Endothelial cell of umbilical vein (primary cell): ENCODE data around the gene RPH3AL. TPM values are rescaled to one million over a fixed set of nuclear protein-coding genes. Genes with fewer than 3 reads are reported as not detected.
"Not testable (repeated sequence)": the region's sequence is repeated elsewhere in the genome, so short reads cannot be mapped to it uniquely, and the experiment has no call there.

ENCODE experiments used
- BruUV-seq: library from RNA; stranded (reverse); fragments of 400-500 nt; replicated peaks from 2 replicates; lab custom pipeline; 2021; lab: Mats Ljungman, UMichigan
- CTCF ChIA-PET: fragments of 300-600, 350-600 bp; sonication (Branson Sonifier 250); formaldehyde crosslinking; loops from one replicate; lab custom pipeline; 2021; ENCODE audit warnings: antibody characterized with exemption, inconsistent platforms; lab: Charles Lee
- POLR2A ChIA-PET: fragments of 300-600, 350-600 bp; sonication (Branson Sonifier 250); formaldehyde crosslinking; loops from one replicate; lab custom pipeline; 2021; ENCODE audit warnings: antibody characterized with exemption, inconsistent platforms; lab: Charles Lee
- DNase-seq: peaks from one replicate; pipeline ENCODE4 v3.0.0-alpha.2; 2011; ENCODE audit warnings: low read depth, low spot score
- FAIRE-seq: peaks from 2 replicates; lab custom pipeline; 2011; peaks lifted over from hg19 to GRCh38; lab: Jason Lieb, UNC
- H2AFZ ChIP-seq: 2 replicates; pipeline ENCODE4 v1.6.0; 2012; ENCODE audit warnings: low read depth, low read length, control low read depth, inconsistent platforms
- H3K27ac ChIP-seq: 2 replicates; pipeline ENCODE4 v1.5.1; 2011; ENCODE audit warnings: low read depth, mild to moderate bottlenecking, control low read depth, low read length, moderate library complexity; ENCODE audit not compliant: insufficient read depth
- H3K27me3 ChIP-seq, 2 experiments: 2 replicates each; pipeline versions ENCODE4 v1.6.0 to v1.6.1; 2011; ENCODE audit warnings: low read length in 2 of 2, mixed read lengths in 1 of 2; ENCODE audit not compliant: control insufficient read depth in 2 of 2, insufficient read depth in 2 of 2
- H3K36me3 ChIP-seq, 2 experiments: 2 replicates in 1 of 2; 3 replicates in 1 of 2; pipeline ENCODE4 v1.5.1; 2011; ENCODE audit warnings: low read length in 2 of 2, mild to moderate bottlenecking in 1 of 2, moderate library complexity in 1 of 2; ENCODE audit not compliant: control insufficient read depth in 2 of 2, insufficient read depth in 2 of 2; ENCODE audit errors: extremely low read depth in 1 of 2
- H3K4me1 ChIP-seq: 3 replicates; pipeline ENCODE4 v1.5.1; 2011; ENCODE audit warnings: mild to moderate bottlenecking, low read length; ENCODE audit not compliant: control insufficient read depth, insufficient read depth; ENCODE audit errors: extremely low read depth
- H3K4me2 ChIP-seq: 2 replicates; pipeline ENCODE4 v1.6.1; 2011; ENCODE audit warnings: low read length, control low read depth, mixed read lengths; ENCODE audit not compliant: insufficient read depth
- H3K4me3 ChIP-seq, 3 experiments: fragments of 200-600 bp in 1 of 3; sonication (generic), shearing (Covaris generic) in 1 of 3; replicated peaks in 1 of 3; 2 replicates each; pipeline ENCODE4 v1.5.1; 2011 to 2016; ENCODE audit warnings: control low read depth in 3 of 3, low read length in 3 of 3, mild to moderate bottlenecking in 2 of 3, inconsistent platforms in 1 of 3, low read depth in 1 of 3, moderate library complexity in 1 of 3; ENCODE audit not compliant: insufficient read depth in 1 of 3
- H3K79me2 ChIP-seq: 2 replicates; pipeline ENCODE4 v1.6.0; 2012; ENCODE audit warnings: low read length, inconsistent platforms; ENCODE audit not compliant: control insufficient read depth, insufficient read depth
- H3K9ac ChIP-seq: replicated peaks from 2 replicates; pipeline ENCODE3; 2011; ENCODE audit warnings: low read length, control low read depth; ENCODE audit not compliant: insufficient read depth; ENCODE audit errors: extremely low read depth
- H3K9me1 ChIP-seq: replicated peaks from 3 replicates; pipeline ENCODE4 v1.6.0; 2011; ENCODE audit warnings: mild to moderate bottlenecking, low read length; ENCODE audit not compliant: control insufficient read depth, insufficient read depth; ENCODE audit errors: extremely low read depth
- H3K9me3 ChIP-seq: replicated peaks from 2 replicates; pipeline ENCODE4 v1.5.1; 2012; ENCODE audit warnings: low read length, inconsistent platforms; ENCODE audit not compliant: control insufficient read depth, insufficient read depth
- H4K20me1 ChIP-seq: replicated peaks from 2 replicates; pipeline ENCODE3; 2011; ENCODE audit warnings: mild to moderate bottlenecking, low read length; ENCODE audit not compliant: control insufficient read depth, insufficient read depth; ENCODE audit errors: extremely low read depth
- CTCF ChIP-seq, 2 donors: IDR thresholded peaks; 1 replicate in 1 of 2; 2 replicates in 1 of 2; pipeline ENCODE4 v1.5.1; 2011; ENCODE audit warnings: low read length in 2 of 2, mild to moderate bottlenecking in 2 of 2, moderate library complexity in 2 of 2, control low read depth in 1 of 2, inconsistent platforms in 1 of 2, low read depth in 1 of 2; ENCODE audit not compliant: insufficient read depth in 1 of 2; ENCODE audit errors: extremely low read depth in 1 of 2
- EZH2 ChIP-seq: IDR thresholded peaks from 2 replicates; pipeline ENCODE4 v1.6.1; 2012; ENCODE audit warnings: borderline replicate concordance, low read depth, mild to moderate bottlenecking, moderate library complexity, low read length, inconsistent platforms; ENCODE audit not compliant: severe bottlenecking
- FOS ChIP-seq: IDR thresholded peaks from 2 replicates; pipeline ENCODE4 v1.6.1; 2011; ENCODE audit warnings: mild to moderate bottlenecking, low read length, moderate library complexity, borderline replicate concordance; ENCODE audit not compliant: insufficient read depth
- GATA2 ChIP-seq: IDR thresholded peaks from 2 replicates; pipeline ENCODE4 v1.7.0; 2011; ENCODE audit warnings: low read depth, mild to moderate bottlenecking, moderate library complexity, mixed read lengths, low read length; ENCODE audit not compliant: insufficient read length, insufficient read depth
- JUN ChIP-seq: IDR thresholded peaks from 2 replicates; pipeline ENCODE4 v1.6.1; 2011; ENCODE audit warnings: borderline replicate concordance, low read depth; ENCODE audit not compliant: insufficient read length, insufficient read depth
- MYC ChIP-seq: IDR thresholded peaks from one replicate; pipeline ENCODE4 v1.6.1; 2011; ENCODE audit warnings: mild to moderate bottlenecking, low read depth, low read length
- POLR2A ChIP-seq: IDR thresholded peaks from 2 replicates; pipeline ENCODE4 v1.6.1; 2012; ENCODE audit warnings: low read depth, mild to moderate bottlenecking, control low read depth, low read length
- POLR2AphosphoS5 ChIP-seq: IDR thresholded peaks from 2 replicates; pipeline ENCODE4 v1.6.1; 2012; ENCODE audit warnings: low read depth, mild to moderate bottlenecking, control low read depth, low read length, moderate library complexity; ENCODE audit not compliant: insufficient read depth
- dilution Hi-C: fragments of 300-500 bp; cut with MboI; formaldehyde crosslinking; loops from one replicate; pipeline ENCODE4 v1.15.0; 2019; ENCODE audit warnings: low sequenced_read_pairs; ENCODE audit not compliant: extremely low pct_ligation_motif_present
- intact Hi-C: fragments of 100-400 bp; cut with micrococcal nuclease; formaldehyde crosslinking; loops from one replicate; pipeline ENCODE4 v1.10.0; 2022
- polyA plus RNA-seq, 4 experiments: library from polyadenylated mRNA; depleted of rRNA in 3 of 4; stranded (reverse) in 3 of 4; unstranded in 1 of 4; fragments of >200 nt; gene quantifications; 2 replicates each; pipeline versions ENCODE4 v1.2.1 to v1.2.3, GENCODE V29; 2011 to 2012; ENCODE audit warnings: missing spikeins in 1 of 4
- total RNA-seq: library from RNA; stranded (reverse); gene quantifications from 2 replicates; pipeline ENCODE4 v1.2.3, GENCODE V29; 2021
- TF ChIP-seq, protein P1 (sequence below): IDR thresholded peaks from 2 replicates; pipeline ENCODE4 v1.6.1; 2011; ENCODE audit not compliant: insufficient read depth, insufficient read length

Gene RPH3AL
- total and polyA plus RNA-seq, 2 donors (not counting 3 experiments of a cell fraction or from before 2014, with no cell fraction given) = 4.1 to 7.0 TPM

- POLR2A ChIA-PET = no interaction called here
- CTCF ChIA-PET = interaction anchor here (1.5 kb wide), 1 partner anchor 214 kb away, joined by 3 read pairs; no protein-coding TSS in a partner anchor
- Histone ChIP-seq H3K4me1 (no peaks in the 10 kb centered on the region), H3K27me3 (no peaks in the 10 kb centered on the region), H3K36me3 (no peaks in the 10 kb centered on the region), H3K4me2 (no peak overlapping the region), H3K4me3 (no peak overlapping the region), H3K9ac (no peak overlapping the region), H3K27ac (no peak overlapping the region), H3K79me2 (no peaks in the 10 kb centered on the region), H4K20me1 (no peaks in the 10 kb centered on the region), H2AFZ (no peak overlapping the region), H3K9me3 (no peaks in the 10 kb centered on the region), H3K9me1 (no peaks in the 10 kb centered on the region)
- DNase-seq = no peak
- BruUV-seq = no TSS peak
- TF ChIP-seq CTCF (IDR thresholded peaks at IDR 0.05; ENCODE audit: extremely low read depth in 1 of 2, insufficient read depth in 1 of 2, low read depth in 1 of 2, low read length in 2 of 2) (no peak), POLR2A (no peak), POLR2AphosphoS5 (no peak), MYC (no peak), EZH2 (no peak), GATA2 (no peak), JUN (no peak), FOS (no peak)
- TF ChIP-seq, protein P1, sequence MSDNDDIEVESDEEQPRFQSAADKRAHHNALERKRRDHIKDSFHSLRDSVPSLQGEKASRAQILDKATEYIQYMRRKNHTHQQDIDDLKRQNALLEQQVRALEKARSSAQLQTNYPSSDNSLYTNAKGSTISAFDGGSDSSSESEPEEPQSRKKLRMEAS = no peak
- dilution Hi-C loops (no loop called here), intact Hi-C loops (no loop called here)
- FAIRE-seq = no peak
These were observed 182.4 kb downstream of the RPH3AL start for GRCh38 chr17:170130-170670.

DNA sequence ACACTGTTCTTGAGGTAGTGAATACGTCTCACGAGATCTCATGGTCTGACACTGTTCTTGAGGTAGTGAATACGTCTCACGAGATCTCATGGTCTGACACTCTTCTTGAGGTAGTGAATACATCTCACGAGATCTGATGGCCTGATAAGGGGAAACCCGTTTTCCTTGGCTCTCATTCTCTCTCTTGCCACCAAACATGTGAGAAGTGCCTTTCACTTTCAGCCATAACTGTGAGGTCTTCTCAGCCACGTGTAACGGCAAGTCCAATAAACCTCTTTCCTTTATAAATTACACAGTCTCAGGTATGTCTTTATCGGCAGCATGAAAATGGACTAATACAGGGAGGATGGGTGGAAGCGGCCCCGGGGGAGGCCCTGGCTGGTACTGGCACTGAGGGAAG is 184.0 kb downstream of the RPH3AL start:
- intact Hi-C loops, H3K36me3 ChIP-seq, dilution Hi-C loops, H3K9me3 ChIP-seq, H3K27ac ChIP-seq, POLR2A ChIA-PET, H3K79me2 ChIP-seq, FAIRE-seq, H2AFZ ChIP-seq, H3K4me3 ChIP-seq, H3K4me1 ChIP-seq, BruUV-seq, H3K27me3 ChIP-seq, H4K20me1 ChIP-seq, DNase-seq, H3K4me2 ChIP-seq, H3K9me1 ChIP-seq, H3K9ac ChIP-seq: not testable (repeated sequence)
- CTCF ChIA-PET = interaction anchor here (0.7 kb wide), 1 partner anchor 11 kb away, joined by 3 read pairs; no protein-coding TSS in a partner anchor
